Esophagus muscularis mucosa (tissue), 4 donors: ENCODE measurements around the gene FADS2. TPM values are rescaled to one million over a fixed set of nuclear protein-coding genes. Genes with fewer than 3 reads are reported as not detected.

ENCODE experiments used
- DNase-seq: peaks from one replicate; pipeline ENCODE4 v3.0.0-alpha.2; 2017; ENCODE audit errors: extremely low spot score
- H3K27ac ChIP-seq, 4 donors: fragments of 200-600 bp; sonication (generic); replicated peaks in 1 of 4; 1 replicate in 3 of 4; 2 replicates in 1 of 4; pipeline ENCODE4 v1.5.1; 2016 to 2019; ENCODE audit warnings: mild to moderate bottlenecking in 1 of 4
- H3K27me3 ChIP-seq, 4 donors: fragments of 200-600 bp; sonication (generic); one replicate each; pipeline versions ENCODE4 v1.5.1 to v1.6.0; 2016 to 2019
- H3K36me3 ChIP-seq, 4 donors: fragments of 200-600 bp; sonication (generic); one replicate each; pipeline ENCODE4 v1.5.1; 2016 to 2019
- H3K4me1 ChIP-seq, 4 donors: fragments of 200-600 bp; sonication (generic); one replicate each; pipeline ENCODE4 v1.5.1; 2016 to 2019
- H3K4me3 ChIP-seq, 4 donors: fragments of 200-600 bp; sonication (generic); 1 replicate in 2 of 4; 2 replicates in 2 of 4; pipeline ENCODE4 v1.5.1; 2016 to 2019; ENCODE audit warnings: mild to moderate bottlenecking in 4 of 4, moderate library complexity in 1 of 4
- H3K9me3 ChIP-seq, 4 donors: fragments of 200-600 bp; sonication (generic); 1 replicate in 3 of 4; 2 replicates in 1 of 4; pipeline ENCODE4 v1.5.1; 2016 to 2019
- CTCF ChIP-seq, 3 experiments: fragments of 200-600 bp in 2 of 3; fragments of 450-650 bp in 1 of 3; sonication (generic) in 2 of 3; IDR thresholded peaks; one replicate each; pipeline ENCODE4 v1.5.1; 2017 to 2019; ENCODE audit warnings: antibody characterized with exemption in 3 of 3, mild to moderate bottlenecking in 2 of 3, moderate library complexity in 1 of 3
- EP300 ChIP-seq: sonication (generic); formaldehyde crosslinking; IDR thresholded peaks from one replicate; pipeline ENCODE4 v1.6.1; 2017; ENCODE audit warnings: antibody characterized with exemption
- POLR2A ChIP-seq: fragments of 450-650 bp; IDR thresholded peaks from one replicate; pipeline ENCODE4 v1.6.1; 2017; ENCODE audit warnings: antibody characterized with exemption, moderate library complexity, mild to moderate bottlenecking, low read depth
- POLR2AphosphoS5 ChIP-seq, 2 donors: sonication (generic); formaldehyde crosslinking; IDR thresholded peaks; one replicate each; pipeline ENCODE4 v1.6.1; 2017; ENCODE audit warnings: antibody characterized with exemption in 2 of 2
- WGBS: methylation state at CpG from one replicate; pipeline ENCODE4 v1.1.5; 2018; 5-methylcytosine and 5-hydroxymethylcytosine counted together
- intact Hi-C: fragments of 100-400 bp; cut with DNase I; formaldehyde crosslinking; loops from one replicate; pipeline ENCODE4 v1.15.1; 2023
- total RNA-seq, 4 donors: library from RNA; depleted of rRNA; stranded (reverse); fragments of >200 nt; gene quantifications; one replicate each; pipeline versions ENCODE4 v1.1.0 to v1.2.1, GENCODE V29; 2016

FADS2 gene
- total RNA-seq, 4 donors from 2014 or later, result 15.9 to 32.8 (median 28.0) TPM

- peaks cover 0 to under 1% (median 0%) of the 10 kb centered on the region in 4 donors for H3K36me3 ChIP-seq
- no peak for DNase-seq
- intact Hi-C loops, result no loop called here
- H3K27ac ChIP-seq, result peak overlapping the region in 1 of 4 donors; percentile 88
- no peak overlapping the region for H3K4me3 ChIP-seq
- WGBS, result 90% methylated on average over 7 of the region's 7 CpGs
- no peaks in the 10 kb centered on the region for H3K9me3 ChIP-seq
- H3K27me3 ChIP-seq, result no peaks in the 10 kb centered on the region
- TF ChIP-seq POLR2AphosphoS5 (IDR thresholded peaks at IDR 0.05) (no peak), POLR2A (no peak), EP300 (no peak), CTCF (IDR thresholded peaks at IDR 0.05) (no peak)
- H3K4me1 ChIP-seq, result peaks cover 42 to 69% (median 47%) of the 10 kb centered on the region in 4 donors
These were observed 57.2 kb downstream of the FADS2 start for GRCh38 chr11:61885166-61885778.

GRCh38 chr11:61885784-61886580, 57.9 kb downstream of the FADS2 start:
- Histone ChIP-seq H3K4me3 (no peak overlapping the region), H3K27me3 (no peaks in the 10 kb centered on the region), H3K9me3 (no peaks in the 10 kb centered on the region), H3K4me1 (peaks cover 46 to 68% (median 54%) of the 10 kb centered on the region in 4 donors), H3K27ac (peak overlapping the region in 1 of 4 donors; percentile 88), H3K36me3 (no peaks in the 10 kb centered on the region)
- intact Hi-C loops, result no loop called here
- WGBS, result 92% methylated on average over 2 of the region's 13 CpGs
- DNase-seq, result no peak
- TF ChIP-seq CTCF (IDR thresholded peaks at IDR 0.05) (no peak), POLR2AphosphoS5 (IDR thresholded peaks at IDR 0.05) (no peak), EP300 (no peak), POLR2A (no peak)

GRCh38 chr11:61886643-61887042, 58.5 kb downstream of the FADS2 start:
- H3K4me1 ChIP-seq, result peaks cover 46 to 67% (median 57%) of the 10 kb centered on the region in 4 donors
- no peaks in the 10 kb centered on the region for H3K9me3 ChIP-seq
- DNase-seq, result no peak
- H3K36me3 ChIP-seq, result no peaks in the 10 kb centered on the region
- intact Hi-C loops, result no loop called here
- no peak overlapping the region for H3K4me3 ChIP-seq
- H3K27ac ChIP-seq, result peak overlapping the region in 3 of 4 donors; percentile 88 to 96 (median 95)
- TF ChIP-seq POLR2A (no peak), EP300 (no peak), CTCF (IDR thresholded peaks at IDR 0.05) (no peak), POLR2AphosphoS5 (IDR thresholded peaks at IDR 0.05) (no peak)
- no peaks in the 10 kb centered on the region for H3K27me3 ChIP-seq
- 100% methylated on average over 1 of the region's 3 CpGs for WGBS

- Histone ChIP-seq H3K9me3 (no peaks in the 10 kb centered on the region), H3K4me3 (no peak overlapping the region), H3K36me3 (no peaks in the 10 kb centered on the region), H3K27ac (peak overlapping the region; percentile 88 to 96 (median 94)), H3K27me3 (no peaks in the 10 kb centered on the region), H3K4me1 (peaks cover 50 to 67% (median 63%) of the 10 kb centered on the region in 4 donors)
- 36% methylated on average over 3 of the region's 7 CpGs for WGBS
- peak; percentile 93 for DNase-seq
- intact Hi-C loops, result no loop called here
- TF ChIP-seq POLR2AphosphoS5 (IDR thresholded peaks at IDR 0.05), result peak; percentile 83 to 89
- TF ChIP-seq EP300, result peak; percentile 39
- TF ChIP-seq POLR2A, result no peak
These were observed 59.9 kb downstream of the FADS2 start for GRCh38 chr11:61887839-61888494.

- Histone ChIP-seq H3K36me3 (no peaks in the 10 kb centered on the region), H3K27me3 (no peaks in the 10 kb centered on the region), H3K4me3 (no peak overlapping the region), H3K27ac (peak overlapping the region; percentile 88 to 96 (median 94)), H3K4me1 (peaks cover 50 to 66% (median 60%) of the 10 kb centered on the region in 4 donors), H3K9me3 (no peaks in the 10 kb centered on the region)
- DNase-seq, result no peak
- 96% methylated on average over 12 of the region's 12 CpGs for WGBS
- intact Hi-C loops, result no loop called here
- TF ChIP-seq CTCF (IDR thresholded peaks at IDR 0.05), result no peak
- no peak for TF ChIP-seq POLR2AphosphoS5 (IDR thresholded peaks at IDR 0.05)
- TF ChIP-seq POLR2A, result no peak
- no peak for TF ChIP-seq EP300
These were observed 60.5 kb downstream of the FADS2 start for GRCh38 chr11:61888590-61888989.
